H9 (cell line): ENCODE measurements around the gene ADAMTSL2. TPM values are rescaled to one million over a fixed set of nuclear protein-coding genes. Genes with fewer than 3 reads are reported as not detected.
A peak's percentile ranks its signal among the peaks of the same experiment; 100 is the strongest.

ENCODE experiments used
- DNase-seq: peaks from one replicate; pipeline ENCODE4 v3.0.0-alpha.2; 2017
- H2AFZ ChIP-seq: one replicate; pipeline ENCODE4 v1.6.1; 2013; ENCODE audit warnings: mild to moderate bottlenecking, low read length, control low read depth, moderate library complexity
- H2AK5ac ChIP-seq: 2 replicates; pipeline ENCODE4 v1.6.1; 2013; ENCODE audit warnings: low read length, control low read depth, mixed read lengths; ENCODE audit not compliant: insufficient read length
- H2BK120ac ChIP-seq: one replicate; pipeline ENCODE4 v1.6.1; 2013; ENCODE audit warnings: low read depth, mild to moderate bottlenecking, low read length, control low read depth, inconsistent platforms; ENCODE audit not compliant: poor library complexity, severe bottlenecking
- H2BK12ac ChIP-seq: 2 replicates; pipeline ENCODE4 v1.6.1; 2013; ENCODE audit warnings: low read length, control low read depth, mixed read lengths, low read depth; ENCODE audit not compliant: insufficient read length
- H2BK15ac ChIP-seq: 2 replicates; pipeline ENCODE4 v1.6.1; 2013; ENCODE audit warnings: low read depth, low read length, control low read depth
- H2BK20ac ChIP-seq: one replicate; pipeline ENCODE4 v1.6.1; 2013; ENCODE audit warnings: low read depth, mild to moderate bottlenecking, low read length, control low read depth, inconsistent platforms; ENCODE audit not compliant: poor library complexity, severe bottlenecking
- H2BK5ac ChIP-seq: 2 replicates; pipeline ENCODE4 v1.6.1; 2013; ENCODE audit warnings: low read length, control low read depth, mixed read lengths; ENCODE audit not compliant: insufficient read length
- H3K14ac ChIP-seq: 2 replicates; pipeline ENCODE4 v1.6.1; 2013; ENCODE audit warnings: low read length, control low read depth; ENCODE audit not compliant: insufficient read depth
- H3K18ac ChIP-seq: 2 replicates; pipeline ENCODE4 v1.6.1; 2013; ENCODE audit warnings: low read depth, mild to moderate bottlenecking, mixed read lengths, low read length, control low read depth; ENCODE audit not compliant: insufficient read length
- H3K23ac ChIP-seq: 2 replicates; pipeline ENCODE4 v1.6.1; 2013; ENCODE audit warnings: low read length, control low read depth, mixed read lengths, low read depth; ENCODE audit not compliant: insufficient read length
- H3K23me2 ChIP-seq: 2 replicates; pipeline ENCODE4 v1.6.1; 2013; ENCODE audit warnings: low read depth, mild to moderate bottlenecking, mixed read lengths, low read length, control low read depth; ENCODE audit not compliant: insufficient read length, poor library complexity, severe bottlenecking
- H3K27ac ChIP-seq: 2 replicates; pipeline ENCODE4 v1.5.1; 2013; ENCODE audit warnings: low read length, control low read depth, mixed read lengths, low read depth; ENCODE audit not compliant: insufficient read length
- H3K27me3 ChIP-seq: 2 replicates; pipeline ENCODE4 v1.6.1; 2013; ENCODE audit warnings: low read length, control low read depth, inconsistent platforms; ENCODE audit not compliant: insufficient read depth
- H3K4ac ChIP-seq: 2 replicates; pipeline ENCODE4 v1.6.1; 2013; ENCODE audit warnings: low read depth, mild to moderate bottlenecking, control low read depth, inconsistent platforms, low read length, moderate library complexity
- H3K4me1 ChIP-seq: 2 replicates; pipeline ENCODE4 v1.6.1; 2013; ENCODE audit warnings: low read length, control low read depth, inconsistent platforms; ENCODE audit not compliant: insufficient read depth
- H3K4me2 ChIP-seq: 2 replicates; pipeline ENCODE4 v1.6.1; 2013; ENCODE audit warnings: low read length, control low read depth, mixed read lengths; ENCODE audit not compliant: insufficient read length, insufficient read depth
- H3K56ac ChIP-seq: 2 replicates; pipeline ENCODE4 v1.6.1; 2013; ENCODE audit warnings: low read depth, mild to moderate bottlenecking, mixed read lengths, low read length, control low read depth; ENCODE audit not compliant: insufficient read length
- H3K79me1 ChIP-seq: 2 replicates; pipeline ENCODE4 v1.6.1; 2013; ENCODE audit warnings: low read depth, mild to moderate bottlenecking, moderate library complexity, low read length, control low read depth, inconsistent platforms; ENCODE audit not compliant: insufficient read depth, poor library complexity, severe bottlenecking
- H3K79me2 ChIP-seq: 2 replicates; pipeline ENCODE4 v1.6.1; 2013; ENCODE audit warnings: low read length, control low read depth, inconsistent platforms; ENCODE audit not compliant: insufficient read depth
- H3K9ac ChIP-seq: 2 replicates; pipeline ENCODE4 v1.6.1; 2013; ENCODE audit warnings: low read length, control low read depth, mixed read lengths; ENCODE audit not compliant: insufficient read length; ENCODE audit errors: extremely low read depth
- H3K9me3 ChIP-seq: one replicate; pipeline ENCODE4 v1.6.1; 2013; ENCODE audit warnings: low read depth, low read length, inconsistent platforms; ENCODE audit not compliant: control insufficient read depth
- H3T11ph ChIP-seq: one replicate; pipeline ENCODE4 v1.6.1; 2013; ENCODE audit warnings: mild to moderate bottlenecking, low read length, control low read depth, inconsistent platforms
- H4K20me1 ChIP-seq: one replicate; pipeline ENCODE4 v1.6.1; 2013; ENCODE audit not compliant: control insufficient read depth, insufficient read length, insufficient read depth
- H4K5ac ChIP-seq: 2 replicates; pipeline ENCODE4 v1.6.1; 2013; ENCODE audit warnings: low read depth, mild to moderate bottlenecking, mixed read lengths, low read length, control low read depth; ENCODE audit not compliant: insufficient read length
- H4K8ac ChIP-seq: replicated peaks from 2 replicates; pipeline ENCODE4 v1.6.1; 2013; ENCODE audit warnings: low read length, control low read depth, mixed read lengths, low read depth; ENCODE audit not compliant: insufficient read length
- H4K91ac ChIP-seq: 2 replicates; pipeline ENCODE4 v1.6.1; 2013; ENCODE audit warnings: low read depth, mild to moderate bottlenecking, moderate library complexity, mixed read lengths, low read length, control low read depth; ENCODE audit not compliant: insufficient read length
- H3K27ac Mint-ChIP-seq, 3 experiments: 2 replicates in 2 of 3; 3 replicates in 1 of 3; pipeline ENCODE4 v1.8.0; 2020 to 2021; ENCODE audit warnings: mixed read lengths in 3 of 3, mild to moderate bottlenecking in 1 of 3, moderate library complexity in 1 of 3
- H3K27me3 Mint-ChIP-seq: 2 replicates; pipeline ENCODE4 v1.8.0; 2021; ENCODE audit warnings: low read depth, mild to moderate bottlenecking, moderate library complexity, mixed read lengths
- H3K36me3 Mint-ChIP-seq, 3 experiments: 2 replicates in 2 of 3; 3 replicates in 1 of 3; pipeline ENCODE4 v1.8.0; 2020 to 2021; ENCODE audit warnings: low read depth in 3 of 3, mixed read lengths in 3 of 3; ENCODE audit not compliant: insufficient read depth in 1 of 3
- H3K4me1 Mint-ChIP-seq, 2 experiments: 2 replicates each; pipeline ENCODE4 v1.8.0; 2020; ENCODE audit warnings: mixed read lengths in 2 of 2
- H3K4me3 Mint-ChIP-seq, 2 experiments: 2 replicates in 1 of 2; 3 replicates in 1 of 2; pipeline ENCODE4 v1.8.0; 2020 to 2021; ENCODE audit warnings: mild to moderate bottlenecking in 2 of 2, mixed read lengths in 2 of 2, moderate library complexity in 1 of 2
- H3K9me3 Mint-ChIP-seq, 2 experiments: 2 replicates in 1 of 2; 3 replicates in 1 of 2; pipeline ENCODE4 v1.8.0; 2020; ENCODE audit warnings: mild to moderate bottlenecking in 2 of 2, mixed read lengths in 2 of 2, moderate library complexity in 1 of 2
- WGBS: extraction: QIAGEN DNeasy Blood & Tissue Kit; methylation state at CpG from one replicate; pipeline ENCODE4 v1.1.7; 2013; ENCODE audit warnings: missing lambda C conversion rate, low lambda C conversion rate, mixed read lengths; ENCODE audit not compliant: insufficient read length; ENCODE audit errors: extremely low coverage; 5-methylcytosine and 5-hydroxymethylcytosine counted together
- total RNA-seq: library from RNA; stranded (reverse); gene quantifications from 2 replicates; pipeline ENCODE4 v1.2.1, GENCODE V29; 2021
- TF ChIP-seq, protein P1 (sequence below): fragments of 200-600 bp; sonication (generic); conservative IDR thresholded peaks from 3 replicates; pipeline ENCODE4 v1.8.0; 2021; ENCODE audit warnings: antibody characterized with exemption, mild to moderate bottlenecking

Gene ADAMTSL2
- total RNA-seq, 1 experiment from 2014 or later = 0.61 TPM

DNA sequence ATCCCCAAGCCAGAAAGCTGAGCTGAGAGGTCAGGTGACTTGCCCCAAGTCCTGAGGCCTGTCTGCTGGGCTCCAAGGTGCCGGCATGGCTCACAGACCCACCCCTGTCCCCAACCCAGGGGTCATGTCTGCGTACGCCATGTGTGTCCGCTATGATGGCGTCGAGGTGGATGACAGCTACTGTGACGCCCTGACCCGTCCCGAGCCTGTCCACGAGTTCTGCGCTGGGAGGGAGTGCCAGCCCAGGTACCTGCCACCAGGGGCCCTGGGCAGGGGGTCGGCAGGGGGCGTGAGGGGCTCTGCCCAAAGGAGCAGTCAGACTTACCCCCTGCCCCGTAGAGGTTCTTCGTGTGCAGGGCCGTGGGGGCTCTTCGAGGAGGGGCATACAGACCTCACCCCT lies 32.3 kb downstream of the ADAMTSL2 start:
- TF ChIP-seq, protein P1, sequence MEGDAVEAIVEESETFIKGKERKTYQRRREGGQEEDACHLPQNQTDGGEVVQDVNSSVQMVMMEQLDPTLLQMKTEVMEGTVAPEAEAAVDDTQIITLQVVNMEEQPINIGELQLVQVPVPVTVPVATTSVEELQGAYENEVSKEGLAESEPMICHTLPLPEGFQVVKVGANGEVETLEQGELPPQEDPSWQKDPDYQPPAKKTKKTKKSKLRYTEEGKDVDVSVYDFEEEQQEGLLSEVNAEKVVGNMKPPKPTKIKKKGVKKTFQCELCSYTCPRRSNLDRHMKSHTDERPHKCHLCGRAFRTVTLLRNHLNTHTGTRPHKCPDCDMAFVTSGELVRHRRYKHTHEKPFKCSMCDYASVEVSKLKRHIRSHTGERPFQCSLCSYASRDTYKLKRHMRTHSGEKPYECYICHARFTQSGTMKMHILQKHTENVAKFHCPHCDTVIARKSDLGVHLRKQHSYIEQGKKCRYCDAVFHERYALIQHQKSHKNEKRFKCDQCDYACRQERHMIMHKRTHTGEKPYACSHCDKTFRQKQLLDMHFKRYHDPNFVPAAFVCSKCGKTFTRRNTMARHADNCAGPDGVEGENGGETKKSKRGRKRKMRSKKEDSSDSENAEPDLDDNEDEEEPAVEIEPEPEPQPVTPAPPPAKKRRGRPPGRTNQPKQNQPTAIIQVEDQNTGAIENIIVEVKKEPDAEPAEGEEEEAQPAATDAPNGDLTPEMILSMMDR = no peak
- peak overlapping the region; percentile 47; the same call in 1 of the 2 replicates for H3K14ac ChIP-seq
- no peaks in the 10 kb centered on the region for H3K9me3 Mint-ChIP-seq
- H3K23ac ChIP-seq = no peak overlapping the region
- no peak overlapping the region for H2BK20ac ChIP-seq
- no peak overlapping the region for H3K4ac ChIP-seq
- no peaks in the 10 kb centered on the region for H3K9me3 ChIP-seq
- H3K18ac ChIP-seq = no peak overlapping the region
- no peak overlapping the region for H3K4me3 Mint-ChIP-seq
- no peak overlapping the region for H3K4me2 ChIP-seq
- H3K79me1 ChIP-seq = no peaks in the 10 kb centered on the region
- no peak for DNase-seq
- no peak overlapping the region for H2BK120ac ChIP-seq
- H4K5ac ChIP-seq = no peak overlapping the region
- H3K23me2 ChIP-seq = no peaks in the 10 kb centered on the region
- H3K79me2 ChIP-seq = no peaks in the 10 kb centered on the region
- H3K27ac ChIP-seq = no peak overlapping the region
- peaks cover 7 to 21% of the 10 kb centered on the region in 2 experiments for H3K4me1 Mint-ChIP-seq
- H4K20me1 ChIP-seq = no peaks in the 10 kb centered on the region
- no peak overlapping the region for H4K8ac ChIP-seq
- no peak overlapping the region for H2AFZ ChIP-seq
- H3K9ac ChIP-seq = no peak overlapping the region
- H2BK5ac ChIP-seq = no peak overlapping the region
- no peaks in the 10 kb centered on the region for H3K36me3 Mint-ChIP-seq
- no peak overlapping the region for H3T11ph ChIP-seq
- no peaks in the 10 kb centered on the region; the same call in 1 of the 2 replicates for H3K4me1 ChIP-seq
- no peak overlapping the region for H2AK5ac ChIP-seq
- H2BK15ac ChIP-seq = no peak overlapping the region
- no peak overlapping the region for H4K91ac ChIP-seq
- no peak overlapping the region for H3K56ac ChIP-seq
- no peak overlapping the region for H3K27ac Mint-ChIP-seq
- H3K27me3 Mint-ChIP-seq = peaks cover 11% of the 10 kb centered on the region
- no peak overlapping the region for H2BK12ac ChIP-seq
- WGBS = no CpG with 5 or more reads among the region's 17 CpGs
- H3K27me3 ChIP-seq = no peaks in the 10 kb centered on the region
